H1 (cell line): ENCODE results near the gene CCDC192. TPM values are rescaled to one million over a fixed set of nuclear protein-coding genes. Genes with fewer than 3 reads are reported as not detected.

Experiments
- CTCF ChIA-PET: fragments of 300-600 bp; sonication (Branson Sonifier 250); formaldehyde crosslinking; loops from one replicate; lab custom pipeline; 2021; ENCODE audit not compliant: partially characterized antibody; lab: Charles Lee
- POLR2A ChIA-PET: fragments of 300-600 bp; sonication (Branson Sonifier 250); formaldehyde crosslinking; loops from one replicate; lab custom pipeline; 2021; ENCODE audit warnings: inconsistent platforms; ENCODE audit not compliant: partially characterized antibody; lab: Charles Lee
- DNase-seq, 2 experiments: peaks; one replicate each; pipeline versions ENCODE4 v3.0.0 to v3.0.0-alpha.2; 2010 to 2022; ENCODE audit warnings: low spot score in 2 of 2, low read depth in 1 of 2, mixed read lengths in 1 of 2
- FAIRE-seq: peaks from 2 replicates; lab custom pipeline; 2011; peaks lifted over from hg19 to GRCh38; lab: Jason Lieb, UNC
- H2AFZ ChIP-seq: 2 replicates; pipeline ENCODE4 v1.8.1; 2012; ENCODE audit warnings: low read length, inconsistent platforms
- H2AK5ac ChIP-seq: 2 replicates; pipeline ENCODE4 v1.6.1; 2013; ENCODE audit warnings: low read depth, low read length
- H2BK120ac ChIP-seq: replicated peaks from 2 replicates; pipeline ENCODE3; 2013; ENCODE audit warnings: low read depth, low read length, inconsistent platforms
- H2BK12ac ChIP-seq: 2 replicates; pipeline ENCODE4 v1.6.1; 2013; ENCODE audit warnings: low read depth, low read length
- H2BK15ac ChIP-seq: 2 replicates; pipeline ENCODE4 v1.6.1; 2013; ENCODE audit warnings: low read length
- H2BK20ac ChIP-seq: 2 replicates; pipeline ENCODE4 v1.6.1; 2013; ENCODE audit warnings: low read length
- H2BK5ac ChIP-seq: 2 replicates; pipeline ENCODE4 v1.6.1; 2013; ENCODE audit warnings: low read depth, low read length
- H3K14ac ChIP-seq: 2 replicates; pipeline ENCODE4 v1.6.1; 2013; ENCODE audit warnings: inconsistent platforms; ENCODE audit not compliant: insufficient read length
- H3K18ac ChIP-seq: 2 replicates; pipeline ENCODE4 v1.6.1; 2013; ENCODE audit warnings: low read length; ENCODE audit errors: extremely low read depth
- H3K23ac ChIP-seq: 2 replicates; pipeline ENCODE4 v1.6.1; 2013; ENCODE audit warnings: inconsistent platforms; ENCODE audit not compliant: insufficient read length
- H3K23me2 ChIP-seq: 2 replicates; pipeline ENCODE4 v1.6.1; 2013; ENCODE audit warnings: low read depth, low read length
- H3K27ac ChIP-seq: 2 replicates; pipeline ENCODE4 v1.6.1; 2011; ENCODE audit warnings: low read depth, low read length, inconsistent platforms
- H3K27me3 ChIP-seq, 4 experiments: replicated peaks in 1 of 4; 1 replicate in 1 of 4; 2 replicates in 3 of 4; pipeline versions ENCODE4 v1.6.1 to v1.8.1; 2011 to 2013; ENCODE audit warnings: low read length in 3 of 4, mild to moderate bottlenecking in 3 of 4, inconsistent platforms in 2 of 4, mixed read lengths in 2 of 4, moderate library complexity in 1 of 4; ENCODE audit not compliant: control insufficient read depth in 3 of 4, insufficient read depth in 3 of 4; ENCODE audit errors: extremely low read depth in 1 of 4
- H3K36me3 ChIP-seq, 4 experiments: 2 replicates each; pipeline versions ENCODE4 v1.6.1 to v1.8.1; 2011 to 2013; ENCODE audit warnings: mild to moderate bottlenecking in 4 of 4, low read length in 3 of 4, moderate library complexity in 2 of 4, control low read depth in 1 of 4, inconsistent platforms in 1 of 4; ENCODE audit not compliant: insufficient read depth in 4 of 4, control insufficient read depth in 2 of 4
- H3K4ac ChIP-seq: replicated peaks from 2 replicates; pipeline ENCODE3; 2013; ENCODE audit warnings: low read length, low read depth, mixed read lengths, inconsistent platforms; ENCODE audit not compliant: insufficient read length
- H3K4me1 ChIP-seq, 4 experiments: replicated peaks in 1 of 4; 1 replicate in 1 of 4; 2 replicates in 3 of 4; pipeline versions ENCODE4 v1.6.1 to v1.8.1; 2011 to 2013; ENCODE audit warnings: low read length in 3 of 4, inconsistent platforms in 2 of 4, mixed read lengths in 1 of 4; ENCODE audit not compliant: insufficient read depth in 4 of 4, control insufficient read depth in 3 of 4
- H3K4me2 ChIP-seq, 2 experiments: 2 replicates each; pipeline versions ENCODE4 v1.6.1 to v1.8.1; 2011 to 2013; ENCODE audit warnings: low read depth in 2 of 2, low read length in 2 of 2, control low read depth in 1 of 2, inconsistent platforms in 1 of 2, mild to moderate bottlenecking in 1 of 2; ENCODE audit not compliant: insufficient read depth in 1 of 2
- H3K4me3 ChIP-seq, 4 experiments: fragments of 200-600, 300-600 bp in 1 of 4; sonication (generic), shearing (Covaris generic), sonication (Bioruptor Twin) in 1 of 4; 2 replicates each; pipeline versions ENCODE4 v1.5.1 to v1.8.1; 2011 to 2016; ENCODE audit warnings: low read length in 4 of 4, low read depth in 3 of 4, control low read depth in 2 of 4, inconsistent platforms in 2 of 4, mild to moderate bottlenecking in 2 of 4, mixed read lengths in 1 of 4, moderate library complexity in 1 of 4; ENCODE audit not compliant: insufficient read depth in 2 of 4; ENCODE audit errors: extremely low read depth in 1 of 4
- H3K56ac ChIP-seq: replicated peaks from 2 replicates; pipeline ENCODE3; 2013; ENCODE audit warnings: low read depth, mild to moderate bottlenecking, mixed read lengths, low read length, inconsistent platforms; ENCODE audit not compliant: insufficient read length
- H3K79me1 ChIP-seq: 2 replicates; pipeline ENCODE4 v1.6.1; 2013; ENCODE audit warnings: low read depth, low read length, control low read depth
- H3K79me2 ChIP-seq, 2 experiments: 2 replicates each; pipeline versions ENCODE4 v1.6.1 to v1.8.1; 2012 to 2013; ENCODE audit warnings: low read length in 2 of 2, mild to moderate bottlenecking in 2 of 2, inconsistent platforms in 1 of 2; ENCODE audit not compliant: insufficient read depth in 2 of 2, control insufficient read depth in 1 of 2
- H3K9ac ChIP-seq, 4 experiments: replicated peaks in 1 of 4; 1 replicate in 1 of 4; 2 replicates in 3 of 4; pipeline versions ENCODE4 v1.6.1 to v1.8.1; 2011 to 2013; ENCODE audit warnings: low read depth in 3 of 4, low read length in 3 of 4, control low read depth in 2 of 4, mild to moderate bottlenecking in 2 of 4, moderate library complexity in 2 of 4, inconsistent platforms in 1 of 4; ENCODE audit errors: extremely low read depth in 1 of 4
- H3K9me3 ChIP-seq, 2 experiments: 2 replicates each; pipeline versions ENCODE4 v1.6.1 to v1.8.1; 2012 to 2013; ENCODE audit warnings: mild to moderate bottlenecking in 2 of 2, moderate library complexity in 2 of 2, control low read depth in 1 of 2, inconsistent platforms in 1 of 2, low read depth in 1 of 2, low read length in 1 of 2, mixed read lengths in 1 of 2; ENCODE audit not compliant: insufficient read depth in 2 of 2
- H4K20me1 ChIP-seq, 2 experiments: replicated peaks in 1 of 2; 2 replicates each; pipeline versions ENCODE3 to v1.8.1; 2011 to 2013; ENCODE audit warnings: inconsistent platforms in 2 of 2, low read length in 2 of 2, mild to moderate bottlenecking in 1 of 2; ENCODE audit not compliant: insufficient read depth in 2 of 2, control insufficient read depth in 1 of 2
- H4K5ac ChIP-seq: 2 replicates; pipeline ENCODE4 v1.6.1; 2013; ENCODE audit warnings: low read length, low read depth, mixed read lengths, inconsistent platforms; ENCODE audit not compliant: insufficient read length
- H4K8ac ChIP-seq: 2 replicates; pipeline ENCODE4 v1.8.0; 2013; ENCODE audit warnings: mild to moderate bottlenecking, moderate library complexity, low read length, inconsistent platforms; ENCODE audit not compliant: insufficient read depth; ENCODE audit errors: extremely low read depth
- H4K91ac ChIP-seq: replicated peaks from 2 replicates; pipeline ENCODE3; 2013; ENCODE audit warnings: low read length, mixed read lengths, inconsistent platforms; ENCODE audit not compliant: insufficient read length
- ATF2 ChIP-seq: IDR thresholded peaks from 2 replicates; pipeline ENCODE4 v1.6.1; 2012; ENCODE audit warnings: low read length, inconsistent platforms
- BCL11A ChIP-seq, 2 experiments: IDR thresholded peaks; one replicate each; pipeline ENCODE4 v1.6.1; 2011; ENCODE audit warnings: low read depth in 2 of 2, low read length in 2 of 2, mild to moderate bottlenecking in 2 of 2
- CBX8 ChIP-seq: fragments of 300-800, 300-1000 bp; sonication (generic); IDR thresholded peaks from 2 replicates; pipeline ENCODE4 v1.7.1; 2016; ENCODE audit warnings: low read depth, low read length, borderline replicate concordance
- CHD1 ChIP-seq: IDR thresholded peaks from 2 replicates; pipeline ENCODE4 v1.6.1; 2012; ENCODE audit warnings: low read depth, low read length, improper control_type of control experiment
- CTBP2 ChIP-seq: IDR thresholded peaks from 2 replicates; pipeline ENCODE4 v1.7.0; 2011; ENCODE audit warnings: borderline replicate concordance, mild to moderate bottlenecking, moderate library complexity, mixed read lengths, low read length; ENCODE audit not compliant: insufficient read depth, insufficient read length
- HDAC2 ChIP-seq, 2 experiments: fragments of 300-600 bp in 1 of 2; sonication (generic) in 1 of 2; IDR thresholded peaks; 2 replicates each; pipeline ENCODE4 v1.6.1; 2011 to 2012; ENCODE audit warnings: low read depth in 2 of 2, low read length in 2 of 2, mild to moderate bottlenecking in 2 of 2, moderate library complexity in 2 of 2, borderline replicate concordance in 1 of 2, inconsistent platforms in 1 of 2
- JUND ChIP-seq: IDR thresholded peaks from 2 replicates; pipeline ENCODE4 v1.6.1; 2011; ENCODE audit warnings: mild to moderate bottlenecking, improper control_type of control experiment, low read length
- KDM5A ChIP-seq: fragments of 200-600 bp; IDR thresholded peaks from 2 replicates; pipeline ENCODE4 v1.7.1; 2012; ENCODE audit warnings: mild to moderate bottlenecking, low read length, inconsistent platforms, mixed read lengths
- RFX5 ChIP-seq: IDR thresholded peaks from 2 replicates; pipeline ENCODE4 v1.6.1; 2011; ENCODE audit warnings: low read depth, low read length, improper control_type of control experiment, borderline replicate concordance
- TAF1 ChIP-seq: IDR thresholded peaks from 2 replicates; pipeline ENCODE4 v1.6.1; 2011; ENCODE audit warnings: mild to moderate bottlenecking, low read depth, low read length
- TAF7 ChIP-seq: optimal IDR thresholded peaks from 2 replicates; pipeline ENCODE3; 2011; ENCODE audit warnings: low read depth, mild to moderate bottlenecking, inconsistent platforms, low read length, moderate library complexity, borderline replicate concordance
- WGBS, 2 experiments: shearing (Covaris generic) in 1 of 2; methylation state at CpG; one replicate each; pipeline versions ENCODE4 v1.1.6 to v1.1.7; 2013 to 2015; ENCODE audit warnings: low lambda C conversion rate in 2 of 2, mixed read lengths in 2 of 2, inconsistent platforms in 1 of 2, low coverage in 1 of 2, missing lambda C conversion rate in 1 of 2; ENCODE audit not compliant: insufficient replicate concordance in 2 of 2, insufficient coverage in 1 of 2, insufficient read length in 1 of 2; ENCODE audit errors: extremely low coverage in 1 of 2, missing lambda C conversion rate in 1 of 2; 5-methylcytosine and 5-hydroxymethylcytosine counted together
- polyA plus RNA-seq, 7 experiments: library from polyadenylated mRNA; depleted of rRNA in 3 of 7; stranded (reverse) in 5 of 7; unstranded in 2 of 7; fragments of >200 nt in 5 of 7; fragments of 200-250 nt in 2 of 7; gene quantifications; 1 replicate in 5 of 7; 2 replicates in 1 of 7; 4 replicates in 1 of 7; pipeline versions ENCODE4 v1.2.1 to v1.2.3, GENCODE V29; 2011 to 2013; ENCODE audit warnings: missing spikeins in 2 of 7, mixed read lengths in 2 of 7
- total RNA-seq: library from RNA; stranded (reverse); fragmentation: NEBNext Ultra II Directional; extraction: Animal tissue kit (Norgen Biotek cat#: 25700); gene quantifications from 2 replicates; pipeline ENCODE4 v1.2.1, GENCODE V29; 2021

CCDC192 gene
- total and polyA plus RNA-seq, 2 of the 8 experiments (the other 6 are each of a cell fraction or from before 2014, with no cell fraction given) = 0.61 TPM; not detected in 1

GRCh38 chr5:127696683-127697082 is 6.5 kb upstream of the CCDC192 start:
- Histone ChIP-seq H3K4me1 (no peaks in the 10 kb centered on the region), H3K56ac (no peak overlapping the region), H3K36me3 (no peaks in the 10 kb centered on the region), H4K20me1 (no peaks in the 10 kb centered on the region), H2BK12ac (no peak overlapping the region), H3K23ac (no peak overlapping the region), H2BK5ac (no peak overlapping the region), H2BK15ac (no peak overlapping the region), H3K18ac (no peak overlapping the region), H2AFZ (no peak overlapping the region), H3K27me3 (no peaks in the 10 kb centered on the region), H2AK5ac (no peak overlapping the region), H3K9me3 (no peaks in the 10 kb centered on the region), H3K79me2 (no peaks in the 10 kb centered on the region), H3K4me2 (no peak overlapping the region), H4K91ac (no peak overlapping the region), H3K4ac (no peak overlapping the region), H3K23me2 (no peaks in the 10 kb centered on the region; the same call in 1 of the 2 replicates), H4K5ac (no peak overlapping the region), H2BK20ac (no peak overlapping the region), H3K14ac (no peak overlapping the region), H3K4me3 (no peak overlapping the region), H3K27ac (no peak overlapping the region), H2BK120ac (no peak overlapping the region), H3K9ac (no peak overlapping the region), H4K8ac (no peak overlapping the region), H3K79me1 (no peaks in the 10 kb centered on the region)
- peak; percentile 39 for FAIRE-seq
- TF ChIP-seq CBX8 (no peak), KDM5A (no peak), CHD1 (no peak), HDAC2 (IDR thresholded peaks at IDR 0.05; ENCODE audit: borderline replicate concordance in 1 of 2, low read depth in 2 of 2, low read length in 2 of 2) (no peak), CTBP2 (no peak), ATF2 (no peak), TAF1 (no peak), BCL11A (IDR thresholded peaks at IDR 0.05; ENCODE audit: low read depth in 2 of 2, low read length in 2 of 2) (no peak), TAF7 (no peak), JUND (no peak), RFX5 (no peak)
- POLR2A ChIA-PET = no interaction called here
- WGBS, 2 experiments = 80% methylated on average over 6 of the region's 6 CpGs; no CpG with 5 or more reads in 1 of the 2 experiments
- CTCF ChIA-PET = no interaction called here
- no peak for DNase-seq
